ENCODE measurements around the gene RILPL2. TPM values are rescaled to one million over a fixed set of nuclear protein-coding genes. Genes with fewer than 3 reads are reported as not detected.

The RILPL2 gene
- total and polyA plus RNA-seq, 2 of the 13 experiments (the other 11 are each of a cell fraction or from before 2014, with no cell fraction given) = 2.7 to 8.1 TPM

GRCh38 chr12:123389560-123390351, 46.7 kb downstream of the RILPL2 start (continued):
- 0 out of 2 replicates have a peak, but pooled peaks have one; percentile 25 for TF ChIP-seq ZNF710 (CRISPR knock-in tag; IDR thresholded peaks at IDR 0.05; ENCODE audit: borderline replicate concordance)
- TF ChIP-seq SMYD3 (CRISPR knock-in tag; IDR thresholded peaks at IDR 0.05) = no peak
- peak in 1 of 2 experiments; percentile 57; a peak in 1 of 4 replicates for TF ChIP-seq HMGXB4 (CRISPR knock-in tag; IDR thresholded peaks at IDR 0.05; ENCODE audit: borderline replicate concordance in 1 of 2, low read depth in 1 of 2)
- no peak for TF ChIP-seq SUZ12 (IDR thresholded peaks at IDR 0.05; ENCODE audit: low read depth, low read length)
- TF ChIP-seq MYNN (CRISPR knock-in tag; IDR thresholded peaks at IDR 0.05; ENCODE audit: low read depth) = no peak
- TF ChIP-seq HNF4G (IDR thresholded peaks at IDR 0.05; ENCODE audit: borderline replicate concordance, low read depth, low read length) = no peak
- no peak for TF ChIP-seq HNF4G (CRISPR knock-in tag; IDR thresholded peaks at IDR 0.05; ENCODE audit: borderline replicate concordance, low read depth)
- TF ChIP-seq SNAPC5 (CRISPR knock-in tag; IDR thresholded peaks at IDR 0.05; ENCODE audit: borderline replicate concordance) = no peak
- TF ChIP-seq ZNF180 (CRISPR knock-in tag; IDR thresholded peaks at IDR 0.05; ENCODE audit: borderline replicate concordance, low read depth) = no peak
- no peak for TF ChIP-seq CREBL2 (CRISPR knock-in tag; IDR thresholded peaks at IDR 0.05; ENCODE audit: borderline replicate concordance)
- no peak for TF ChIP-seq HMGXB3 (CRISPR knock-in tag; IDR thresholded peaks at IDR 0.05; ENCODE audit: borderline replicate concordance)
- no peak for TF ChIP-seq POGZ (CRISPR knock-in tag; IDR thresholded peaks at IDR 0.05)
- no peak for TF ChIP-seq REPIN1 (CRISPR knock-in tag; IDR thresholded peaks at IDR 0.05; ENCODE audit: borderline replicate concordance, low read depth)
- TF ChIP-seq PHF8 (CRISPR knock-in tag; IDR thresholded peaks at IDR 0.05) = peak; percentile 73
- TF ChIP-seq NCOA5 (CRISPR knock-in tag; IDR thresholded peaks at IDR 0.05) = no peak
- TF ChIP-seq MAX (IDR thresholded peaks at IDR 0.05) = peak; percentile 45
- TF ChIP-seq ZMAT5 (CRISPR knock-in tag; IDR thresholded peaks at IDR 0.05; ENCODE audit: borderline replicate concordance, low read depth) = no peak
- no peak for TF ChIP-seq MAFK (conservative IDR thresholded peaks at IDR 0.05 in 1 of 2, IDR thresholded peaks at IDR 0.05 in 1 of 2; ENCODE audit: low read length in 2 of 2)
- no peak for TF ChIP-seq ZNF253 (CRISPR knock-in tag; IDR thresholded peaks at IDR 0.05; ENCODE audit: borderline replicate concordance)

All from HepG2 (cell line).